GM12892 (cell line): ENCODE measurements around the gene DHRS3.

Experiments used
- DNase-seq: peaks from one replicate; pipeline ENCODE4 v3.0.0; 2011; ENCODE audit not compliant: insufficient read length
- FAIRE-seq: peaks from 2 replicates; lab custom pipeline; 2011; peaks lifted over from hg19 to GRCh38; lab: Jason Lieb, UNC
- POLR2A ChIP-seq: IDR thresholded peaks from 2 replicates; pipeline ENCODE4 v1.6.1; 2011; ENCODE audit warnings: low read depth, low read length, control low read depth
- POLR2AphosphoS5 ChIP-seq: IDR thresholded peaks from 2 replicates; pipeline ENCODE4 v1.6.1; 2011; ENCODE audit warnings: low read depth, low read length, control low read depth
- TAF1 ChIP-seq: IDR thresholded peaks from 2 replicates; pipeline ENCODE4 v1.6.1; 2011; ENCODE audit warnings: low read depth, mild to moderate bottlenecking, control low read depth, low read length, borderline replicate concordance

The DHRS3 gene

DNA sequence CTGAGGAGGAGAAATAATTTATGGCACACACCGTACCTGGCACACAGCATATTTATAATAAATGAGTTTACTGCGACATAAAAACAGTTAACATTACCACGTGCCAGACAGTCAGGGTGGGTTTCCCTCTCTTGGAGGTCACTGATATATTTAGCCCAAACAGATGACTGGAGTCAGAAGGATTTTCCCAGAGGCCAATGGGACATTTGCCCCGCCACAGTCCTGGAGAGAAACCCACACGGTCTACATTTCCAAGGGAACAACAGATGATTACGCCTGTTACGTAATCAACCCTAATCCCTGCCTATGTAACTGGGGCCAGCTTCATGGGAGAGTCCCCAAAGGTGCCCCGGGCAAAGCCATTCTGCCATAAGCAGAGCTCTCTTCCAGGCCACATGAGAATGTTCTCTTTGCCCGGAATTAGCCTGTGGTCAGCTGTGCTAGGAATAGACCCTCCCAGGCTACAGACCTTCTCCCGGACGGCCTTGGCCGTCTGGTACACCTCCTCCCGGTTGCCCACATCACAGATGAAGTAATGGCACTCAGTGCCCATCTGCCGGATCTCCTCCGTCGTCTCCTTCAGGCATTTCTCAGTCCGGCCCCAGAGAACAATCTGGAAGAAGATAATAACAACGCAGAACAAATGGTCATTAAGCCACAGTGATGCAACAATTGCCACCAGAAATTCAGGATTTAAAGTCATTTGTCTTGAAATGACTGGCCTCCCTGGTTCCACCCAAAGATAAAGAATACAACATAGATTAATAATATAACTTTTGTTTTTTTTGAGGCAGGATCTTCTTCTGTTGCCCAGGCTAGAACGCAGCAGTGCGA lies 37.7 kb downstream of the DHRS3 start:
- TF ChIP-seq POLR2A (no peak), POLR2AphosphoS5 (no peak), TAF1 (no peak)
- DNase-seq = no peak

DNA sequence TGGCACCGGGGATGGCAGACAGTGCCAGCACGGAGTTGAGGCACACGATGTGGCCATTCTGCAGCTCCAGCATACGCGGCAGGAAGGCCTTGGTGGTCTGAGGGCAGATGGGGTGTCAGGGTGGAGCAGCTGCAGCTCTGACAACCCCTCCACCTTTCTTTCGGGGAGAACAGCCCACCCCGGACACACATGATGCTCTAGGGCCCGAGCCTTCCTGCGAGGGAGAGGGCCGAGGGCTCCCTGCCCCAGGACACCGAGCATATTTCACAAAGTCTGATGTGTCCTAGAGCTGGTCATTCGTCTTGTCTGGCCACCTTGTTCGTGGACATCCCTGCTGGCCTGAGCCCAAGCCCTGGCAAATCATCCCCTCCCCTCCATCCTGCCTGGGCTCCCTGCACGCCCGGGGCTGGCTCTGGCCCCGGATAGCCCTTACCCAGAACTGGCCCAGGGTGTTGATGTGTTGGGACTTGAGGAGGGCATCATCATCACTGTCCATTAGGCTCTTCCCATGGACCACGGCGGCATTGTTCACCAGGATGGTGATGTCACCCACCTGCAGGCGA lies 39.1 kb downstream of the DHRS3 start:
- TF ChIP-seq TAF1 (no peak), POLR2AphosphoS5 (no peak), POLR2A (no peak)
- DNase-seq = no peak
- FAIRE-seq = no peak

More for the DNA sequence above, 37.7 kb downstream of the DHRS3 start:
- FAIRE-seq = no peak

- TF ChIP-seq POLR2AphosphoS5 = no peak
- no peak for TF ChIP-seq POLR2A
- no peak for TF ChIP-seq TAF1
- DNase-seq = no peak
- FAIRE-seq = no peak
These were observed 41.0 kb downstream of the DHRS3 start for GRCh38 chr1:12577020-12577419.

- no peak for DNase-seq
- TF ChIP-seq POLR2A (no peak), TAF1 (no peak), POLR2AphosphoS5 (no peak)
- no peak for FAIRE-seq
These were observed 43.3 kb downstream of the DHRS3 start for GRCh38 chr1:12574757-12575139.

- FAIRE-seq (no peak), DNase-seq (no peak)
- TF ChIP-seq POLR2A (no peak), POLR2AphosphoS5 (no peak), TAF1 (no peak)
These were observed 44.8 kb downstream of the DHRS3 start for GRCh38 chr1:12573015-12573825.

DNA sequence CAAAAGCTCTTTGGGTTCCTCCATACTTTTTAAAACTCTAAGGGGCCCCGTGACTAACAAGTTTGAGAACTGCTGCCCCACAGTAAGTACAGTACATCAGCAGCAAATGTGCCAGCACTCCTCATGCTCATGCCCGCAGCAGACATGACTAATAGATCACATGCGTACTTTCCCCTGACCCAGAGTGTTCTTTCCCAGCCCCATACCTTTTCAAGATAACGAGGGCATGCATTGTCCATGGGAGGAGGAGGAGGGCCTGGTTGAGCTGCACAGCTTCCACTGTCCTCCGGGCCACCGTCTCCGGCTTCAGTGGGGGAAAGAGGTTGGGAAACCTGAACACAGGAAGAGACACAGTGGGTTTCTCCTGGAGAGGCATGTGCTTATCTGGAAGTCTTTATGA lies 45.5 kb downstream of the DHRS3 start:
- DNase-seq (no peak), FAIRE-seq (no peak)
- TF ChIP-seq POLR2A = no peak
- TF ChIP-seq POLR2AphosphoS5 = no peak
- TF ChIP-seq TAF1 = no peak

DNA sequence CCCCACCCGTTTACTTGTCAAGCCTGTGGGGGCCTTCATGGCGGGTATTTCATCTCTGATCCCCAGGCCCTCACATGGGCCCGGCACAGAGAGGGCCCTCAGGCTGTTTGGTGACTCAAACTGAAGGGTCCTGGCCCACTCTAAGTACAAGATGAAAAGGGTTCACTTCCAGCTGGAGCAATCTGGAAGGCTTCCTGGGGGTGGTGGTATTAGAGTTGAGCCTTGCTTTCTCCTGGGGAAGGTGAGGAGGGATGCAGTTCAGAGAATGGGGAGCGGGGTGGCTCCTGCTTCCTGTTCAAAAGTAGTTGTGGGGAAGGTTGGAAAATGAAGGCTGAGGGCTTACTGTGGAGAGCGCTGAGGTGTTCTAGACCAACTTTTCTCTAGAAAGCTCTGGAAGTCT lies 47.7 kb downstream of the DHRS3 start:
- FAIRE-seq (no peak), DNase-seq (no peak)
- no peak for TF ChIP-seq POLR2AphosphoS5
- no peak for TF ChIP-seq TAF1
- no peak for TF ChIP-seq POLR2A

GRCh38 chr1:12568009-12568767 lies 49.8 kb downstream of the DHRS3 start:
- FAIRE-seq = no peak

DNA sequence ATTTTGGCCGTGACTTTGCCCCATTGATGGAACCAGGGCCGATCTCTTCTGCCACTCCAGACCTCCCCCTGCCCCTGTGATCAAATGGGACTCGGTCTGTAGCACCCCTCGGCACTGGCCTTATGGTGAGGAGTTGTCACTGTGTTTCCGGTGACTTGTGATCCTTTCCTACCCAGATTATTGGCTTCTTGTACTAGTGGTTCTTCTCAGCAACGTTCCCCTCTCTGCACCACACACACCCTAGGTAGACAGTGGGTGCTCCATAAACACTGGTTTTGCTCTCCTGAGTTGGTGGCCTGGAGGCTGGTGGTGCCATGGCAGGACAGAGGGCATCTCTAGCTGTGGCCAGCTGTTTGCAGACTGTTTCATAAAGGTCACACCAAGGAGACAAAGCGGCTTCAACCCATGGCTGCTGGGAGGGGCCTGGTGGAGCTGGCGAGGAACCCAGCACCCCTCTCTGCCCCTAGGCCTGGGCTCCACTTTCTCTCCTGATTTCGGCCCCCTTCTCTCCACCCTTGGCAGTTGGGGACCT lies 50.7 kb downstream of the DHRS3 start:
- FAIRE-seq = no peak
- DNase-seq = no peak
- TF ChIP-seq TAF1 = no peak
- TF ChIP-seq POLR2AphosphoS5 = no peak
- TF ChIP-seq POLR2A = no peak

More at GRCh38 chr1:12568009-12568767, 49.8 kb downstream of the DHRS3 start:
- TF ChIP-seq POLR2A (no peak), POLR2AphosphoS5 (no peak), TAF1 (no peak)
- DNase-seq = no peak

DNA sequence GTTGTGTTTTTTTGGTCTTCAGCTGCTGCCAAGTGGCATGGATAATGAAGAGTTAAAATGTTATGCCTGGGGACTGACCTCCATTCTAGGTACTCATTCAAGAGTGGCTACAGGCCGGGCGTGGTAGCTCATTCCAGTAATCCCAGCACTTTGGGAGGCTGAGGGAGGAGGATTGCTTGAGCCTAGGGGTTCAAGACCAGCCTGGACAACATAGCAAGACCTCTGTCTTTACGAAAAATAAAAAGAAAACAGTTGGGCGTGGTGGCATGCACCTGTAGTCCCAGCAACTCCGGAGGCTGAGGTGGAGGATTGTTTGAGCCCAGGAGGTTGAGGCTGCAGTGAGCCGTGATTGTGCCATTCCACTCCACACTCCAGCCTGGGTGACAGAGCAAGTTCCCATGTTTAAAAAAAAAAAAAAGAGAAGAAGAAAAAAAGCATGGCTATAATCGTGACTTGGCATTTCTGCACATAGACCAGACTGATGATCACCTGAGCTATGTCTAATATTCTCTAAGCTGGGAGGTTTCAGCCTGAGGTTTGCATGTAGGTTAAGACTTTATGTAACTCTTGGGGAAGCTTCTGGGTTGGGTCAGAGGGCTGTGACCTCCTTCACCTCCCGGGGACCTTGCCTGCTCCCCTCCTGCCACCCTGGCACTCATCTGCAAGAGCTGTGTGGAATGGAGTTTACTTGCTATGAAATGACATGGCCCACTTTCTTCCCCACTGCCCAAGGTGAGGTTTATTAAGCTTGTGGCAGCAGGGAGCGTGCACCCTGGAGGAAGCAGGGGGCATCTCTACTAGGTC lies 51.3 kb downstream of the DHRS3 start:
- TF ChIP-seq POLR2AphosphoS5 = no peak
- TF ChIP-seq POLR2A = no peak
- TF ChIP-seq TAF1 = no peak
- FAIRE-seq = no peak
- DNase-seq = no peak
